HepG2 (cell line): ENCODE data around the gene CPM. TPM values are rescaled to one million over a fixed set of nuclear protein-coding genes. Genes with fewer than 3 reads are reported as not detected.

ENCODE experiments used
- ATAC-seq: fragments of 200-7000 bp; cut with Tn5 transposase; 3 replicates; pipeline ENCODE4 v1.9.1; 2020; ENCODE audit warnings: mild to moderate bottlenecking, moderate library complexity
- BruUV-seq: library from RNA; stranded (reverse); fragments of 400-500 nt; replicated peaks from 2 replicates; lab custom pipeline; 2021; lab: Mats Ljungman, UMichigan
- CTCF ChIA-PET: fragments of 300-600 bp; formaldehyde crosslinking; extraction: SDS; loops from one replicate; lab custom pipeline; 2021; ENCODE audit warnings: low total read pairs, inconsistent platforms, low intra/inter-chr PET ratio; lab: Yijun Ruan, JAX
- POLR2A ChIA-PET: fragments of 350-600 bp; sonication (Branson Sonifier 250); formaldehyde crosslinking; loops from one replicate; lab custom pipeline; 2020; ENCODE audit warnings: antibody characterized with exemption, inconsistent platforms; lab: Yijun Ruan, JAX
- DNase-seq: peaks from one replicate; pipeline ENCODE4 v3.0.0-alpha.2; 2015; ENCODE audit warnings: low spot score
- FAIRE-seq: peaks from 3 replicates; lab custom pipeline; 2011; peaks lifted over from hg19 to GRCh38; lab: Jason Lieb, UNC
- H2AFZ ChIP-seq: one replicate; pipeline ENCODE4 v1.6.1; 2011; ENCODE audit warnings: low read length, inconsistent platforms
- H3K27ac ChIP-seq: fragments of 300-600 bp; 3 replicates; pipeline ENCODE4 v1.8.0; 2011; ENCODE audit warnings: mixed run types, mild to moderate bottlenecking, mixed read lengths, low read length, inconsistent platforms; ENCODE audit not compliant: insufficient read depth; ENCODE audit errors: extremely low read length
- H3K27me3 ChIP-seq, 2 experiments: fragments of 200-600 bp in 1 of 2; 2 replicates in 1 of 2; 3 replicates in 1 of 2; pipeline versions ENCODE4 v1.6.0 to v1.8.0; 2011; ENCODE audit warnings: low read length in 2 of 2, mild to moderate bottlenecking in 2 of 2, moderate library complexity in 2 of 2, inconsistent platforms in 1 of 2; ENCODE audit not compliant: insufficient read depth in 2 of 2, control insufficient read depth in 1 of 2
- H3K36me3 ChIP-seq, 2 experiments: fragments of 200-600 bp in 1 of 2; replicated peaks in 1 of 2; 2 replicates in 1 of 2; 3 replicates in 1 of 2; pipeline versions ENCODE4 v1.5.1 to v1.8.0; 2011; ENCODE audit warnings: low read length in 2 of 2, inconsistent platforms in 1 of 2; ENCODE audit not compliant: insufficient read depth in 2 of 2, control insufficient read depth in 1 of 2
- H3K4me1 ChIP-seq: 2 replicates; pipeline ENCODE4 v1.5.1; 2012; ENCODE audit warnings: low read length, inconsistent platforms; ENCODE audit not compliant: insufficient read depth
- H3K4me2 ChIP-seq: 2 replicates; pipeline ENCODE4 v1.6.0; 2011; ENCODE audit warnings: low read depth, low read length, inconsistent platforms
- H3K4me3 ChIP-seq, 3 experiments: fragments of 200-600 bp in 1 of 3; sonication (generic), shearing (Covaris generic) in 1 of 3; replicated peaks in 1 of 3; 2 replicates each; pipeline ENCODE4 v1.5.1; 2011 to 2016; ENCODE audit warnings: low read length in 3 of 3, inconsistent platforms in 2 of 3, low read depth in 2 of 3, mild to moderate bottlenecking in 2 of 3, control low read depth in 1 of 3, mixed read lengths in 1 of 3; ENCODE audit not compliant: insufficient read depth in 1 of 3
- H3K79me2 ChIP-seq: one replicate; pipeline ENCODE4 v1.6.1; 2011; ENCODE audit warnings: low read length, inconsistent platforms; ENCODE audit not compliant: insufficient read depth
- H3K9ac ChIP-seq: 2 replicates; pipeline ENCODE4 v1.6.0; 2011; ENCODE audit warnings: mild to moderate bottlenecking, low read depth, low read length, inconsistent platforms; ENCODE audit not compliant: insufficient read depth
- H3K9me3 ChIP-seq: 2 replicates; pipeline ENCODE4 v1.5.1; 2012; ENCODE audit warnings: mild to moderate bottlenecking, low read length
- H4K20me1 ChIP-seq: 2 replicates; pipeline ENCODE4 v1.6.0; 2011; ENCODE audit warnings: inconsistent platforms, mild to moderate bottlenecking, low read length, moderate library complexity; ENCODE audit not compliant: insufficient read depth
- ATF5 ChIP-seq: sonication (generic); formaldehyde crosslinking; IDR thresholded peaks from 2 replicates; pipeline ENCODE4 v1.4.0; 2020; ENCODE audit warnings: mild to moderate bottlenecking, low read depth, missing genetic modification reagents
- GABPA ChIP-seq, 2 experiments: IDR thresholded peaks; 2 replicates each; pipeline ENCODE4 v1.6.1; 2011 to 2016; ENCODE audit warnings: low read depth in 2 of 2, low read length in 1 of 2, missing biosample characterization in 1 of 2, missing genetic modification characterization in 1 of 2
- GFI1 ChIP-seq: sonication (generic); formaldehyde crosslinking; IDR thresholded peaks from 2 replicates; pipeline ENCODE4 v1.5.0; 2020; ENCODE audit warnings: missing genetic modification reagents, mild to moderate bottlenecking, borderline replicate concordance
- HCFC1 ChIP-seq: fragments of 150-350 bp; IDR thresholded peaks from 2 replicates; pipeline ENCODE4 v1.6.1; 2014; ENCODE audit warnings: low read depth, low read length
- HDAC1 ChIP-seq: sonication (generic); formaldehyde crosslinking; IDR thresholded peaks from 2 replicates; pipeline ENCODE4 v1.5.1; 2020; ENCODE audit warnings: mild to moderate bottlenecking, missing genetic modification reagents
- KDM1A ChIP-seq: IDR thresholded peaks from 2 replicates; pipeline ENCODE4 v1.6.1; 2016; ENCODE audit warnings: missing compliant biosample characterization
- KLF13 ChIP-seq: sonication (generic); formaldehyde crosslinking; IDR thresholded peaks from 2 replicates; pipeline ENCODE4 v1.4.0; 2020; ENCODE audit warnings: mild to moderate bottlenecking, missing genetic modification reagents
- MAFK ChIP-seq, 2 experiments: IDR thresholded peaks in 1 of 2; conservative IDR thresholded peaks in 1 of 2; 2 replicates each; pipeline ENCODE4 v1.6.1; 2011; ENCODE audit warnings: improper control_type of control experiment in 2 of 2, low read length in 2 of 2
- MBD4 ChIP-seq: IDR thresholded peaks from 2 replicates; pipeline ENCODE4 v1.6.1; 2012; ENCODE audit warnings: low read length, inconsistent platforms, borderline replicate concordance
- MXD1 ChIP-seq: sonication (generic); formaldehyde crosslinking; IDR thresholded peaks from 2 replicates; pipeline ENCODE4 v1.4.0; 2020; ENCODE audit warnings: mild to moderate bottlenecking, missing genetic modification reagents
- MXI1 ChIP-seq: IDR thresholded peaks from 3 replicates; pipeline ENCODE4 v1.6.1; 2012; ENCODE audit warnings: low read depth, low read length, inconsistent platforms, borderline replicate concordance
- NFRKB ChIP-seq: fragments of 450-650 bp; IDR thresholded peaks from 2 replicates; pipeline ENCODE4 v1.6.1; 2017
- ONECUT2 ChIP-seq: sonication (generic); formaldehyde crosslinking; IDR thresholded peaks from 2 replicates; pipeline ENCODE4 v1.4.0; 2020; ENCODE audit warnings: missing genetic modification reagents
- POLR2A ChIP-seq, 2 experiments: IDR thresholded peaks; 2 replicates each; pipeline ENCODE4 v1.6.1; 2011; ENCODE audit warnings: low read depth in 2 of 2, low read length in 2 of 2, mild to moderate bottlenecking in 1 of 2, moderate library complexity in 1 of 2; ENCODE audit not compliant: insufficient read depth in 1 of 2
- POLR2G ChIP-seq: fragments of 200-400 bp; formaldehyde crosslinking; IDR thresholded peaks from 2 replicates; pipeline ENCODE4 v1.6.1; 2018; ENCODE audit warnings: mild to moderate bottlenecking, low read depth, low read length, moderate library complexity
- RBM22 ChIP-seq: fragments of 200-400 bp; formaldehyde crosslinking; optimal IDR thresholded peaks from 2 replicates; pipeline ENCODE3; 2017; ENCODE audit warnings: mild to moderate bottlenecking, low read length, moderate library complexity
- RNF2 ChIP-seq: fragments of 450-650 bp; conservative IDR thresholded peaks from 2 replicates; pipeline ENCODE4 v1.6.1; 2016; ENCODE audit warnings: low read depth
- SP2 ChIP-seq: sonication (generic); formaldehyde crosslinking; IDR thresholded peaks from 2 replicates; pipeline ENCODE4 v1.5.1; 2020; ENCODE audit warnings: mild to moderate bottlenecking, missing genetic modification reagents
- SSRP1 ChIP-seq: IDR thresholded peaks from 2 replicates; pipeline ENCODE4 v1.6.1; 2016; ENCODE audit warnings: control low read depth
- TRIM24 ChIP-seq: sonication (generic); formaldehyde crosslinking; IDR thresholded peaks from 2 replicates; pipeline ENCODE4 v1.8.0; 2022; ENCODE audit warnings: mild to moderate bottlenecking, missing genetic modification reagents
- ZFP90 ChIP-seq: sonication (generic); formaldehyde crosslinking; IDR thresholded peaks from 2 replicates; pipeline ENCODE4 v1.8.0; 2022; ENCODE audit warnings: missing genetic modification reagents, mild to moderate bottlenecking, inconsistent platforms, borderline replicate concordance
- ZNF10 ChIP-seq: sonication (generic); formaldehyde crosslinking; IDR thresholded peaks from 2 replicates; pipeline ENCODE4 v1.4.0; 2020; ENCODE audit warnings: mild to moderate bottlenecking, low read depth, missing genetic modification reagents, borderline replicate concordance
- ZNF432 ChIP-seq: sonication (generic); formaldehyde crosslinking; IDR thresholded peaks from 2 replicates; pipeline ENCODE4 v1.5.0; 2020; ENCODE audit warnings: missing genetic modification reagents, mild to moderate bottlenecking, borderline replicate concordance
- ZNF510 ChIP-seq: sonication (generic); formaldehyde crosslinking; IDR thresholded peaks from 2 replicates; pipeline ENCODE4 v1.4.0; 2020; ENCODE audit warnings: low read depth, mild to moderate bottlenecking, missing genetic modification reagents
- ZNF619 ChIP-seq: sonication (generic); formaldehyde crosslinking; IDR thresholded peaks from 2 replicates; pipeline ENCODE4 v1.4.0; 2020; ENCODE audit warnings: mild to moderate bottlenecking, missing genetic modification reagents
- ZNF652 ChIP-seq: IDR thresholded peaks from 2 replicates; pipeline ENCODE4 v1.6.1; 2016; ENCODE audit warnings: low read depth, borderline replicate concordance
- ZSCAN22 ChIP-seq: sonication (generic); formaldehyde crosslinking; IDR thresholded peaks from 2 replicates; pipeline ENCODE4 v1.4.0; 2020; ENCODE audit warnings: mild to moderate bottlenecking, missing genetic modification reagents
- ZZZ3 ChIP-seq: sonication (generic); formaldehyde crosslinking; IDR thresholded peaks from 2 replicates; pipeline ENCODE4 v1.4.0; 2020; ENCODE audit warnings: missing genetic modification reagents, mild to moderate bottlenecking, borderline replicate concordance
- WGBS: methylation state at CpG from one replicate; pipeline ENCODE4 v1.1.6; 2017; ENCODE audit warnings: low lambda C conversion rate; 5-methylcytosine and 5-hydroxymethylcytosine counted together
- in situ Hi-C: cut with HindIII; loops from 2 replicates; pipeline ENCODE4 v1.10.0; 2017; ENCODE audit warnings: low pct_unique_long_range_greater_than_20kb; ENCODE audit not compliant: extremely low pct_ligation_motif_present
- intact Hi-C: fragments of 100-400 bp; cut with micrococcal nuclease; formaldehyde crosslinking; loops from one replicate; pipeline ENCODE4 v1.10.0; 2022; ENCODE audit not compliant: unreplicated experiment
- polyA plus RNA-seq, 8 experiments: library from polyadenylated mRNA; depleted of rRNA in 3 of 8; stranded (reverse) in 7 of 8; unstranded in 1 of 8; fragments of >200 nt; fragmentation: Illumina TruSeq in 4 of 8; extraction: Trizol in 4 of 8; gene quantifications; 2 replicates each; pipeline versions ENCODE4 v1.2.1 to v1.2.3, GENCODE V29; 2011 to 2016; ENCODE audit warnings: low read depth in 4 of 8, missing spikeins in 1 of 8, mixed read lengths in 1 of 8; ENCODE audit not compliant: insufficient read depth in 1 of 8
- total RNA-seq, 5 experiments: library from RNA; depleted of rRNA; stranded (reverse); fragments of >200 nt; fragmentation: Illumina TruSeq; extraction: Trizol; gene quantifications; 2 replicates each; pipeline ENCODE4 v1.2.3, GENCODE V29; 2016; ENCODE audit warnings: low read depth in 1 of 5

The CPM gene
- total and polyA plus RNA-seq, 2 of the 13 experiments (the other 11 are each of a cell fraction or from before 2014, with no cell fraction given) = not detected

- TF ChIP-seq MXD1 = no peak
- TF ChIP-seq ZSCAN22 (CRISPR knock-in tag) = no peak
- TF ChIP-seq RNF2 = no peak
- TF ChIP-seq NFRKB = no peak
- no peak for TF ChIP-seq ZZZ3 (CRISPR knock-in tag)
- no peak for TF ChIP-seq ZFP90 (CRISPR knock-in tag)
- no peak for TF ChIP-seq HCFC1
- TF ChIP-seq MAFK (conservative IDR thresholded peaks at IDR 0.05 in 1 of 2, IDR thresholded peaks at IDR 0.05 in 1 of 2; ENCODE audit: low read length in 2 of 2) = 0 out of 4 replicates have a peak, but pooled peaks of 1 of the 2 experiments have one; percentile 5
- TF ChIP-seq ONECUT2 = peak; percentile 55; the same call in 1 of the 2 replicates
- no peak for TF ChIP-seq ZNF432 (CRISPR knock-in tag)
- no peak for TF ChIP-seq KDM1A
- no peak for TF ChIP-seq SP2 (CRISPR knock-in tag)
Observed at GRCh38 chr12:68850390-68850789, 82.6 kb downstream of the CPM start (continued).

- DNase-seq (no peak), ATAC-seq (no peak; the same call in 2 of the 3 replicates), FAIRE-seq (no peak)
- H4K20me1 ChIP-seq = peaks cover 17% of the 10 kb centered on the region
- H3K27me3 ChIP-seq = no peaks in the 10 kb centered on the region
- intact Hi-C loops = no loop called here
- no peaks in the 10 kb centered on the region for H3K79me2 ChIP-seq
- H3K9ac ChIP-seq = no peak overlapping the region
- H3K4me1 ChIP-seq = peaks cover 43% of the 10 kb centered on the region
- WGBS = 36% methylated on average over 3 of the region's 3 CpGs
- ChIA-PET POLR2A (no interaction called here), CTCF (no interaction called here)
- in situ Hi-C loops = no loop called here
- no peaks in the 10 kb centered on the region for H3K9me3 ChIP-seq
- no peak overlapping the region for H2AFZ ChIP-seq
- H3K36me3 ChIP-seq = peaks cover 0 to 7% of the 10 kb centered on the region in 2 experiments; a peak in 2 of 5 replicates
- H3K27ac ChIP-seq = peak overlapping the region; percentile 10
- no peak overlapping the region for H3K4me2 ChIP-seq
- BruUV-seq = no TSS peak
- no peak overlapping the region for H3K4me3 ChIP-seq
- TF ChIP-seq GFI1 (CRISPR knock-in tag) (no peak), RBM22 (peak; percentile 88), KLF13 (CRISPR knock-in tag) (no peak), POLR2G (peak; percentile 14; the same call in 1 of the 2 replicates), TRIM24 (CRISPR knock-in tag) (no peak), ZNF619 (no peak), ZNF10 (CRISPR knock-in tag) (no peak), MBD4 (peak; percentile 21; the same call in 1 of the 2 replicates), HDAC1 (CRISPR knock-in tag) (no peak), GABPA (IDR thresholded peaks at IDR 0.05; ENCODE audit: low read depth, low read length) (no peak), GABPA (CRISPR knock-in tag; IDR thresholded peaks at IDR 0.05; ENCODE audit: low read depth) (no peak), ZNF510 (CRISPR knock-in tag) (no peak), POLR2A (IDR thresholded peaks at IDR 0.05; ENCODE audit: insufficient read depth in 1 of 2, low read depth in 2 of 2, low read length in 2 of 2) (peak; percentile 15 to 41; a peak in 1 of 4 replicates), MXI1 (no peak), HCFC1 (no peak), ZNF652 (CRISPR knock-in tag) (peak; percentile 74; the same call in 1 of the 2 replicates), SSRP1 (CRISPR knock-in tag) (0 out of 2 replicates have a peak, but pooled peaks have one; percentile 48), ATF5 (no peak)
Observed at GRCh38 chr12:68846811-68847210, 86.2 kb downstream of the CPM start.
